EL (cell line): ENCODE measurements around the gene TGOLN2.
"Not testable (repeated sequence)": the region's sequence is repeated elsewhere in the genome, so short reads cannot be mapped to it uniquely, and the experiment has no call there.

ENCODE experiments used
- DNase-seq: peaks from one replicate; pipeline ENCODE4 v3.0.0-alpha.2; 2016

Gene TGOLN2

GRCh38 chr2:85340034-85340892 lies 12.5 kb upstream of the TGOLN2 start:
- no peak for DNase-seq

- no peak for DNase-seq
Observed at GRCh38 chr2:85334928-85335327, 7.1 kb upstream of the TGOLN2 start.

- DNase-seq = not testable (repeated sequence)
Observed at GRCh38 chr2:85333877-85334276, 6.1 kb upstream of the TGOLN2 start.

GRCh38 chr2:85330839-85331636 lies 3.2 kb upstream of the TGOLN2 start:
- DNase-seq = no peak

GRCh38 chr2:85329701-85330100 lies 1.9 kb upstream of the TGOLN2 start:
- not testable (repeated sequence) for DNase-seq

- DNase-seq = no peak
Observed at GRCh38 chr2:85329181-85329651, 1.4 kb upstream of the TGOLN2 start.

GRCh38 chr2:85327160-85327821 lies 498 bp downstream of the TGOLN2 start:
- DNase-seq = peak; percentile 48

- DNase-seq = peak; percentile 40
Observed at GRCh38 chr2:85326406-85327159, 1.2 kb downstream of the TGOLN2 start.

- DNase-seq = no peak
Observed at GRCh38 chr2:85325466-85325811, 2.4 kb downstream of the TGOLN2 start.

- DNase-seq = peak; percentile 17
Observed at GRCh38 chr2:85324639-85325465, 2.9 kb downstream of the TGOLN2 start.

- not testable (repeated sequence) for DNase-seq
Observed at GRCh38 chr2:85323988-85324367, 3.8 kb downstream of the TGOLN2 start.

- DNase-seq = no peak
Observed at GRCh38 chr2:85323351-85323987, 4.3 kb downstream of the TGOLN2 start.

- DNase-seq = no peak
Observed at GRCh38 chr2:85319796-85320195, 8.0 kb downstream of the TGOLN2 start.

- DNase-seq = peak; percentile 76
Observed at GRCh38 chr2:85318222-85319074, 9.3 kb downstream of the TGOLN2 start.

- DNase-seq = not testable (repeated sequence)
Observed at GRCh38 chr2:85315921-85316320, 11.9 kb downstream of the TGOLN2 start.

GRCh38 chr2:85314884-85315242 lies 12.9 kb downstream of the TGOLN2 start:
- no peak for DNase-seq

GRCh38 chr2:85312404-85312803 lies 15.4 kb downstream of the TGOLN2 start:
- peak; percentile 63 for DNase-seq

- no peak for DNase-seq
Observed at GRCh38 chr2:85310330-85310729, 17.5 kb downstream of the TGOLN2 start.

GRCh38 chr2:85309699-85310321 lies 18.0 kb downstream of the TGOLN2 start:
- no peak for DNase-seq
